HCEC 1CT (cell line): ENCODE measurements around the gene AGAP1.

Experiments used
- DNase-seq: peaks from one replicate; pipeline ENCODE4 v3.0.0-alpha.2; 2017

AGAP1 gene

GRCh38 chr2:235723371-235723770 is 229.5 kb downstream of the AGAP1 start:
- DNase-seq: no peak

DNA sequence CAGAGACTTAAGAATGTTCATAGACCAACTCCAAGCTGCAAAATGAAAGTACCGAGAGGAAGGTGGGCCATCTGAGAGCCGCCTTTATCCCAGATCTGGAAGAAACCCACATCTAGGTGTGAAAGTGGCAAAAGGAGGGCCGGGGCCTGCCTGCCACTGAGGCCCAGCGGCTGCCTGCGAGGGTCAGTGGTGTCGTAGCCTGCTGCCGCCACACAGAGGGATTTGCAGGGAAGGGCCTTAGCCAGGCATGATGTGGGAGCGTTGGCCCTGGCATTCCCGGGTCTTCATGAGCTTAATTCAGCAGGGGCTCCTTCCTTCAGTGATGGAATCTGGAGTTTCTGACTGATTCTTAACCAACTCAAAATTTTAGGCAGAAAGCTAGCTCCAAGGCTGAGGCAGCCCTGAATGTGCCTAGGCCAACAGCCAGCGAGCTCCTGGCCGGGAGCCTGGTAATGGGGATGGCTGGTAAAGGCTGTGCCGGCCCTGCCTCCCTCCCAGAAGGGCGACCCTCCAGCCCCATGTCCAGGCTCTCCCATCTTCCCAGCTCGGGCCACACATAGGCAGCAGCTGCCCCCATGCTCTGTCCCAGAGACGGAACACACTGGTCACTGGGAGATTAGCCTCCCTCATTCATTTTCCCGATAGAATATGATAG is 230.1 kb downstream of the AGAP1 start:
- no peak for DNase-seq

GRCh38 chr2:235725016-235725489 is 231.2 kb downstream of the AGAP1 start:
- no peak for DNase-seq

DNA sequence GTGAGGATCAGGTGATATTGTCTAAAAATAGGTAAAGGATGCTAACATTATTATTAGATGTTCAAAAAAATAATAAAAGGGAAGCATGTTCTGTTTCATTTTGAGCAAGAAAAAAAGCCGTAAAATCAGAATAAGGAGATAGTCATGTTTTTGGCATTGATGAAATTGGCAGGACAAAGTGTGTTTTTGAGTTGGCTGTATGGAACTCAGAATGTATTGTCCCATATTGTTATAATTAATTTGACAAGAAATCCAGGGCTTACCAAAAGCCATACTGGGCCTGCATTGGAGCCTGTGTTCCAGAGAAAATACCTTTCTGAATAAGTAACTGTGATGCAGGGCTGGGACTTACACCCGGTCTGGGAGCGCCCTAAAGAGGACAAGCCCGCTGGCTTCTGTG is 232.0 kb downstream of the AGAP1 start:
- DNase-seq: no peak

GRCh38 chr2:235726554-235726953 is 232.7 kb downstream of the AGAP1 start:
- no peak for DNase-seq

DNA sequence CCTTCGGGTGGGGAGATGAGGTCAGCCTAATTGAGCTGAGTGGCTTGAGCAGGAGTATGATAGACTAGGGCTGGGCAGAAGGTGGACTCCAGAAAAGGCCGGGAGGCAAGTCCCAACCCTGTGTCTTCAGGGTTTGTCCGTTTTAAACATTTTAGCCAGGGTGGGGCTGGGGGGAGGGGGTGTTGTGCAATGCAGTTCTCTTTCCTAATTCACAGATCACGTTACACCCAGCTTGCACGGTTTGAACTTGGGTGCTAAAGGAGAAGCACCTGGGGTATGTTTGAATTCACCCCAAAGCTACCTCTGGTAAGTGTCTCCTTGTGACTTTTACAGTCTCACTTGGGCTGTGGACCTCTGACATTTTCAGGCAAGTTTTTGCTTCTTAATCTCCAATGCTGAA is 233.3 kb downstream of the AGAP1 start:
- DNase-seq: no peak

DNA sequence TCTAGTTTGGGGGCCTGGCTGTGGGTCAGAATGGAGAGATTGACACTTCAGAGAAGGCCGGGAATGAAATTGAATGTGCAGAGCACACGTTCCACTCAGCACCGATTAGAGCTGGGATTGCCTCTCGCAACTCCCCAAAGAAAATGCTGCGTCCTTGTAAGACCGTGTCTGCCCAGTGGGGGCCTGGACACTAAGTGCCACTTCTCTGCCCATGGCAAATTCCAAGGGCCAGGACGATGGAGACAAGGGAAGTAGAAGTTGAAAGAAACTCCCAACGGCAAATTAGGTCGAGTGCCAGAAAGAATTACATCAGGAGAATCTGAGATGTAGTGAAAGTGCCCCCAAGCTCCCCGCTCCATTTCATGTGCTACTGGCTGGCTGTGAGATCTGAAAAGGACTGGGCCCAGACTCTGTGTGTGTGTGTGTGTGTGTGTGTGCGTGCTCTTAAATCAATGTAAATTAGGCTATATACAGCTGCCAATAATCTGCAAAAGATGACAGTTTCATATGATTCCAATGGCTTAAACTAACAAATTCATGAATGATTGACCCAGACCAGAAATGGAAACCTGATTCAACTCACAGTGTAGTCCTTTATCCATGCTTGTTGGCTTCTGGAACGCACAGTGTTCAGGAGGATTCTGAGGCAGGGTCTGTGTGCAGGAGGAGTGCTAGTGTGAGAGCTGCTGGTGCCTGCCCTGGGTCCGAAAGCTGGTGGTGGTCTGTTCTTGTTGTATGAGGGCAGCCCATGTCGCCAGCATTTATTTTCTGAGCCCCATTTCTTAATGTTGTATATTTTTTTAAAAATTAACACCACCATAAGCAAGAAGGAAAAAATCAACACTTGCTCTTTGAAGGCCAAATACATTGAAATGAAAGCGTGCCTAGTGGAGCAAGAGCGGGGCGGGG is 234.3 kb downstream of the AGAP1 start:
- DNase-seq: no peak

- no peak for DNase-seq
Observed at GRCh38 chr2:235728800-235729556, 235.1 kb downstream of the AGAP1 start.

DNA sequence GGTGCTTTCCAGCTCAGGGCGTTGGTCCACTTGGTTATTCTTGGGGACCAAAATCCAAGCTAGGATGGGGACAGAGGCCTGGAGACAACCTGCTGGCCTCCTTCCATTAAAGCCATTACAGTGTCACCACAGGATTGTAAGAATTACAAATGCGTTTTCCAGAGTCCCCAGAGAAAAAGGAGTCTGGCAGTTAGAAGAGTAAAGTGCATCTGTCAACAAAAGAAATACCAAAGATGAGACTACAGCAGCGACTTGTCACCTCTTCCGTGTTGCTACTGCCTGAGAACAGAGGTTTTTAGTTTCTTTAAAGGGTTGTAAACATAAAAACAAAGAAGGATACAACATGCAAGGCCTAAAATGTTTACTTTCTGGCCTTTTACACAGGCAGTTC is 235.7 kb downstream of the AGAP1 start:
- DNase-seq: no peak

- DNase-seq: no peak
Observed at GRCh38 chr2:235730115-235730514, 236.3 kb downstream of the AGAP1 start.

DNA sequence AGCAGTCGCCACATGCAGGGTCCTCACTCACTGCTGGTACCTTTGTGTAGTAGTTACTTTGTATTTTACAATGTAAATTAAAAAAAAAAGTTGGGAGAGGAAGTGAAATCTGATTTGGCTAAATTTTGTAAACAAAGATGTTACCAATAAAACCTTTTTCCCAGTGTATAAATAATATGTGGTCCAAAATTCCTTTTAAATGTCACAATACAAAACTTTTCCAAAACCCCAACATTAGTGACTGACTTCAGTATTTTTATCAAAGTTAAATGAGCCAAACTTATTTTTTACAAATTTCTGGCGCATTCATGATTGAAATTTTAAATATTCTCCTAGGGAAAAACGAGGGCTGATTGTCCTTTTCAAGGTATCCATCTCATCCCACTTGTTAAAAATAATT is 239.9 kb downstream of the AGAP1 start:
- no peak for DNase-seq

DNA sequence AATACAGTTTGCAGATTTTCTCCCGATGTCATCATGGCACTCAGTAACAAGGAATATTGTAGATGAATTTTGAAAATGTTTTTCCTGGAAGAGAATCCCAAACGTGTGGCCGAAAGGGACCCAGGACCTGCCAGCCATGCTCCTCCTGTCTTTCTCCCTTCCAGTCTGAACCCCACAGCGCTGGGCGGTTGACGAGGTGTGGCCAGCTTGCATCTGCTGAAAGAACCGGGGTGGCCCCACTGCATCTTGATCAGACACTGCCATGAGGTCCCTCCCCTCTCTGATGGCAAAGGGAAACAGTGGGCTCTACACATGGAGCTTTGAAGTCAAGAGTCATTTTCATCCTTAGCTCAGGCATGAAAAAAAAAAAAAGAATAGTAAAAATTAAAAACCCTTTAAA is 240.3 kb downstream of the AGAP1 start:
- no peak for DNase-seq

- DNase-seq: no peak
Observed at GRCh38 chr2:235734688-235735231, 240.9 kb downstream of the AGAP1 start.

DNA sequence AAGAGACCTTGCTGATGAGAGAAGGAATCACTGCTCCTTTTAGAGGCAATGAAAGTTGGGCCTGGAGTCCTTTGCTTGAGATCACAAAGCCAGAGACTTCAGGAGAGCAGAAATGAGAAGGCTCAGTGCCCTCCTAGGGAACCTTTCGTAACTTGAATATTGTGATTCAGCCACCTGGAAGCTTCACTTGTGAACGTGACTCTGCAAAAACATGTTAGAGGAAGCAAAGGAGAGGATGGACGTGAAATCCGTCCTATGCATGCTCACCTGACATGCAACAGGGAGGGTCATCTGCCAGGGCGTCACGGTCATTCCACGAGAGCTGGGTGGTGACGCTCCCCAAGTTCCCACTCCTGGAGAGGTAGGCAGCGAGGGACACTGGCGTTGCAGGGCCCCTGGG is 243.6 kb downstream of the AGAP1 start:
- no peak for DNase-seq

DNA sequence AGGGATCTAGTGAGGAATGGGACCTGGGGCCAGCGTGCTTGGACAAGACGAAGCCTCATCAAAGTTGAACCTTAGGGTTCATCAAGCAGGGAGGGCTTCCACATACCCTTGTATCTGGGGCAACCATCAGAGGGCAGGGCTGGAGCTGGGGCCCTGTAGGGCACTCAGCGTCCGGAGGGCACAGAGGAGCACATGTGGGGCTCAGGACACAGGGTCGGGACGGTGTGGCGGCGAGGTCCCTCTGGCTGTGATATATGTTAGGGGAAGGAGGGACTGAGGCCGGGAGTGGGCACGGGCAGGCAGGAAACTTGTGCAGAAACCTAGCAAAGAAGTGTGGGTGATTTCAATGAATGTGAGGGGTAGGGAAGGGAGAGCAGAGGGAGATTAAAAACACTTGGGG is 244.0 kb downstream of the AGAP1 start:
- DNase-seq: no peak

GRCh38 chr2:235739704-235740415 is 246.0 kb downstream of the AGAP1 start:
- no peak for DNase-seq

DNA sequence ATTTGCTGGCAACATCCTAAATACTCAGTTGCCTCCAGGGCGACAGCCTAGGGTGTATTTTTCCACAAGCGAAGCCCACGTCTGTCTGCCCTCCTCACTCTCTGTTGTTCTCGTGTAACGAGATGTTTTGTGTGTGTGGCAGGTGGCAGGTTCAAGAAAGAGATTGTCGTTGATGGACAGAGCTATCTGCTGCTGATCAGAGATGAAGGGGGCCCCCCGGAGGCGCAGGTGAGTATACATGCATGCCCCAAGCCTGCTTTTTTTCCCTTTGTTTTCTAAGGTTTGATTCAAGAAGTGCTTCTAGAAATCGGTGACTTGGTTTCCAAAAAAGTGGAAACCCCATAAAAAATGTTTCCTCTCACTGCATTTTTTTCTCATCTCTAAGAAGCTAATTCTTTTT is 247.0 kb downstream of the AGAP1 start:
- DNase-seq: peak; percentile 10

DNA sequence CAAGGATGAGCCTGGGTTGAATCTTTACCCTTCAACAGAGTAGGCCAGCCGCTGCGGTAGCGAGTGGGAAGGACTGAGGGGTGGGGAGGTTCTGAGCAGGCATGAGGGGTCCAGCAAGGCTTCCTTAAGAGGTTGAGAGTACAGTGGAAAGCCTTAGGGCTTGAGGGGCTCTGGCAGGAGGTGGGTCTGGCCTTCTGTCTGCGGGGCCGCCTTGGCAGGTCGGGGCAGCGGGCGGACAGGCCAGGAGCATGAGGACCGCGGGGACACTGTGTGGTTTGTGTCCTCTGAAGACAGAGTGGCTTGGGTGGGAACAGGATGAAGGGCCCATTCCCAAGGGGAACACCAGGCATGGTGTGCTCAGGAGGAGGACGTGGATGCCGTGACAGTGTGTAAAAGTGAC is 250.3 kb downstream of the AGAP1 start:
- DNase-seq: no peak

GRCh38 chr2:235745597-235745996 is 251.8 kb downstream of the AGAP1 start:
- no peak for DNase-seq

DNA sequence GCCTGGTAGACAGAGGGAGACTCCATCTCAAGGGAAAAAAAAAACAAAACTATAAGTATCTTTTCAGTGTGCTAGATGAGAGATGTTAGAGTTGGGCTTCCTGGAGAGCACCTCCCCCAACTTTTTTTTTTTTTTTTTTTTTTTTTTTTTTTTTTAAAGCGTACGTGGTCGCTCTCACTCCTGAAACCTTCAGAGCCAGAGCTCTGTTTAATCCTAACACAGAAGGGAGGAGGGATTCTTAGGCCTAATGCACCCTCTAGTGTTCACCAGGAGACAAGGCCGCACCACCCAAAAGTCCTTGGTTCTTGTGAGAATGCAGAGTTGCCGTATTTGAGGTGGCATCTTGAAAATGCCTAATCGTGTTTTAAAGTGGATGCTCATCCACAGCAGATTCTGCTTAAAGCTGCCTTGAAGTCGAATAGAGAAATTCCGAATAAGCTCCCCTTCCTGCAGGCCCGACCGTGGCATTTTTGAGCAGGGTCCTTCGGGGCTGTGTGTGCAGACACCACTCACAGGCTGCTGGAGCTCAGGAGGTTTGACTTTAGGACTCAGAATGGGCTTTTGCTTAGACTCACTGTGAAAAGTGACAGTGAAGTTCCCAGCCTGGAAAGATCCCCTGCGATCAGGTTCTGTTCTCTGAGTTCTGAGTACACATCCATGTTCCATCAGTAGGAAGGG is 252.6 kb downstream of the AGAP1 start:
- peak; percentile 81 for DNase-seq

- no peak for DNase-seq
Observed at GRCh38 chr2:235747001-235747785, 253.3 kb downstream of the AGAP1 start.
